LNCAP (cell line): ENCODE data around the gene RAD9A.

Experiments
- TF ChIP-seq, protein P1 (sequence below): fragments of 450-650 bp; IDR thresholded peaks from 2 replicates; pipeline ENCODE4 v1.5.1; 2017; ENCODE audit warnings: mild to moderate bottlenecking

RAD9A gene

GRCh38 chr11:67435031-67435726 lies 43.4 kb downstream of the RAD9A start:
- TF ChIP-seq, protein P1, sequence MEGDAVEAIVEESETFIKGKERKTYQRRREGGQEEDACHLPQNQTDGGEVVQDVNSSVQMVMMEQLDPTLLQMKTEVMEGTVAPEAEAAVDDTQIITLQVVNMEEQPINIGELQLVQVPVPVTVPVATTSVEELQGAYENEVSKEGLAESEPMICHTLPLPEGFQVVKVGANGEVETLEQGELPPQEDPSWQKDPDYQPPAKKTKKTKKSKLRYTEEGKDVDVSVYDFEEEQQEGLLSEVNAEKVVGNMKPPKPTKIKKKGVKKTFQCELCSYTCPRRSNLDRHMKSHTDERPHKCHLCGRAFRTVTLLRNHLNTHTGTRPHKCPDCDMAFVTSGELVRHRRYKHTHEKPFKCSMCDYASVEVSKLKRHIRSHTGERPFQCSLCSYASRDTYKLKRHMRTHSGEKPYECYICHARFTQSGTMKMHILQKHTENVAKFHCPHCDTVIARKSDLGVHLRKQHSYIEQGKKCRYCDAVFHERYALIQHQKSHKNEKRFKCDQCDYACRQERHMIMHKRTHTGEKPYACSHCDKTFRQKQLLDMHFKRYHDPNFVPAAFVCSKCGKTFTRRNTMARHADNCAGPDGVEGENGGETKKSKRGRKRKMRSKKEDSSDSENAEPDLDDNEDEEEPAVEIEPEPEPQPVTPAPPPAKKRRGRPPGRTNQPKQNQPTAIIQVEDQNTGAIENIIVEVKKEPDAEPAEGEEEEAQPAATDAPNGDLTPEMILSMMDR, result no peak

DNA sequence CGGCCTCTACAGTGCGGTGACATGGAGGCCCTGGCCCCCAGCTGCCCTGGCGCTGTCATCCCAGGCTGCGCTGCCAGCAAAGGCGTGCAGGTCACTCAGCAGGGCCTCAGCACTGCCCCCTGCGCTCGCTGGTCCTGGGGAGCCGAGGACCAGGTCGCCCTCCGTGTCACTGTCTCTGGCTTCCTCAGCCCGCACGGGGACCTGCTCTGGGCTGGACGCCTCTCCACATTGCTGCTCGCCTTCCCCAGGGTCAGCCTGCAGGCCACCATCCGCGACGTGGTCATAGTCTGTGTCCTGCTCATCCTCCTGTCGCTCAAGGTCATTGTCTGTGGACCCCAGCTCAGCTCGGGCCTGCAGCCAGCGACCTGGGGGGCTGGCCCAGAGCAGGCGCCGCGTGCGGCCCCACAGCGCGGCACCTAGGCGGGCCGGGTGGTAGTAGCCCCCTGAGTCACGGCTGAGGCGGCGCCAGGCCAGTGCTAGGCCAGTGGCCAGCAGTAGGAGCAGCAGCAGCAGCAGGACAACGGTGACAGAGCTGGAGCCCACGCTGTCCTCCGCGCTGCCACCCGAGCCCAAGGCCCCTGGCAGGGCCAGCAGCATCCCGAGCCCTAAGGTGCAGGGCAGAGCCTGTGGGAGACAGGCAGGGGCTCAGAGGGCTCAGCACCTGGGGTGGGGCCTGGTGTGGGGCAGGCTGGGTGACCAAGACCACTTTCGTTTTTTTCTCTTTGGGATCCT lies 44.1 kb downstream of the RAD9A start:
- TF ChIP-seq, protein P1, result no peak

GRCh38 chr11:67436459-67437081 lies 44.8 kb downstream of the RAD9A start:
- TF ChIP-seq, protein P1, result no peak

DNA sequence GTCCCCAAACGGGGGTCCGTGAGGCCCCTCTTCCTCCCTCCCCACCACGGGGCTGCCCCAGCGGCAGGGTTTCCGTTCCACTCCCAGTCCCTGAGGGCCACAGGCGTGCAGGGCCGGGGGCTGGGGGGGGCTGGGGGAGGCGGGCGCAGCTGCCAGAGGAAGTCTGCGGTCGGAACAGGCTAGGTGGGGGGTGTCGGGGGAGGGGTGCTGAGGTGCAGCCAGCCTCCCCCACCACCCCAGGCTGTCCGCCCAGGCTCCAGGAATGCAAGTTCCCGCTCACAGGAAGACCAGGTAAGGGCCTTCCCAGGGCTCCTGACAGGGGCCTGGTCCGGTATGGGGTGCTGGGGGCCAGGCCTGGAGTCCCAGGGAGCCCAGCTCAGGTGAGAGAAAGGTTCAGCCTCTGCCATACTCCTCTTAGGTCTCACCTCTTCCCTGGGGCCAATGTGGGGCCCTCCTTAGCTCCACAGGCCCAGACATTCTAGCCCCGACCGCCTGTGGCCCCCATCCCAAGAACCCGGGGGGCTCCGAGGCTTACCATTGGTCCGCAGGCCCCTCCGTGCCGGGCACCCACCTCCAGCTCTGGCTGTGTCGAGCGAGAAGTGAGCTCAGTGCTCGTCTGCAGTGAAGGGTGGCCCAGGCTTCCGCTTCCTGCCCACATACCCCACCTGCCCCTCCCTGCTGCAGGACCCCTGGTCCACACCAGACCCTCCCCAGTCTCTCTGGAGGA lies 45.5 kb downstream of the RAD9A start, which contains the start of gene PTPRCAP:
Gene PTPRCAP (minus strand): TSS at position 601 of the 727 bp plus-strand sequence. CDS start 63 bp downstream, at position 538.
- TF ChIP-seq, protein P1, result no peak

DNA sequence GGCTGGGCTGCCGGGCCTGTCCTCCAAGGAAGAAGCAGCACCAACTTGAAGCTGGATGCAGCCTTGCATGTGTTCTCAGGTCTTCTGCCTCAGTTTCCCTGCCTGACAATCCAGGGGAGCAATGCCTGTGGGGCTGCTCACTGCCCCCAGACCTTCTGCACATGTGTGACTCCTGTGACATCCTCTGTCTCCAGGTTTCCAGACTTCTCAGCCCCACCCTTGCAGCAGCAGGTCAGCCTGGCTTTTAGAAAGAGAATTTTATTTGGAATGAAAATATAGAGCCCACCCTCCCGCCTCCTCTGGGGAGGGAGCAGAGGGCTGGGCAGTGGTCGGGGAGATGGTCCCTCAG lies 46.0 kb downstream of the RAD9A start:
- TF ChIP-seq, protein P1, result no peak

DNA sequence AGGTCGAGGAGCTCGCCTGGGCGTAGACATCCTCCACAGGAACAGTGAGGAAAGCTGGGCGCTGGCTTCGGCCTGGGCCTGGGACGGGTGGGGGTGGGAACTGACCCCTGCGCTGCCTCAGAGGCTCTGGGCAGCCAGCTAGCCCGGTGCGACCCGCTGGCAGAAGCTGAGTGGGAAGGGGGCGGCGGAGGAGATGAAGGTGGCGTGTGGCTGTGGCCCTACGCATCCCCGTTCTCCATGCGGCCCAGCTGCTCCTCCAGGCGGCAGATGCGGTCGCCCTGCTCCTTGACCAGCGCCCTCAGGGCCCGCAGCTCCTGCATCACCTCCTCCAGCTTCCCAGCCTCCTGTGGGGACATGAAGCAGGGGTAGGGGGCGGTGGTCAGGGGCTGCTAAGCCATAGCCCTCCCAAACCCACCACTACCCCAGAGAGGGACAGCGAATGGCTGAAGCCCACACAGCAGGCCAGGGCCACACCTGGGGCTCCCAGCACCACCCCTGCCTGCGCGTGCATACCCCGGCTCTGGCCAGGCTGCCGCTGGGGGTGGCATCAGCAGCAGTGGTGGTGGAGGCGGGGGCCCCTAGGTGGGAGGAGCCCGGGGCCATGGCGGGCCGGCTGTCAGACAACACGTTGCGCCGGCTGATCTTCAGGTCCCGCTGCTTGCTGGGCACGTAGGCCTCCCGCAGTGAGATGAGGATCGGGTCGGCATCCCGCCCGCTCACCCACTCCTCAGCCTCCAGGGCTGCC lies 46.5 kb downstream of the RAD9A start:
- TF ChIP-seq, protein P1, result no peak
